Colon (tissue), 2 donors: Measurements from ENCODE around the gene LDLRAP1.

Experiments
- FAIRE-seq: peaks from 2 replicates; lab custom pipeline; 2012; peaks lifted over from hg19 to GRCh38; lab: Jason Lieb, UNC
- donor health status: control.
- donor health status: control.

Gene LDLRAP1

GRCh38 chr1:25609921-25610320, 66.5 kb downstream of the LDLRAP1 start:
- no peak for FAIRE-seq

GRCh38 chr1:25610822-25611630, 67.6 kb downstream of the LDLRAP1 start:
- FAIRE-seq, result no peak

DNA sequence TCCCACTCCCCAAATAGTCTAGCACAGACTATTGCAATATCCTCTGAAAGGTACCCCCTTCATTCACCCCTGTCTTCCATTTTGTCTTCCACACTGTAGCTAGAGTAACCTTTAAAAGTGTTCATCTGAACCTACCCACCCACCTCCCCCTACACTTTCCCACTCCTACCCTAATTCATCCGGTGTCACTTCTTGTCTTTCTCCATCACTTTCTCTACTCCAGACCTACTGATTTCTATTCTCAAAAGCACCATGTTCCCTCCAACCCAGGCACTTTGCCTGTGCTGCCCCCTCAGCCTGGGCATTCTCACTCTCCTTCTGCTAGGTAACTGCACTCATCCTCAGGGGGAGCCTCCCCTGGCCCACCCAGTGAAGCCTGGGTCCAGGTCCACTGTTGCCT, 68.4 kb downstream of the LDLRAP1 start:
- no peak for FAIRE-seq

GRCh38 chr1:25612421-25612820, 69.0 kb downstream of the LDLRAP1 start:
- no peak for FAIRE-seq

- FAIRE-seq, result no peak
Observed at GRCh38 chr1:25613091-25613490, 69.7 kb downstream of the LDLRAP1 start.

DNA sequence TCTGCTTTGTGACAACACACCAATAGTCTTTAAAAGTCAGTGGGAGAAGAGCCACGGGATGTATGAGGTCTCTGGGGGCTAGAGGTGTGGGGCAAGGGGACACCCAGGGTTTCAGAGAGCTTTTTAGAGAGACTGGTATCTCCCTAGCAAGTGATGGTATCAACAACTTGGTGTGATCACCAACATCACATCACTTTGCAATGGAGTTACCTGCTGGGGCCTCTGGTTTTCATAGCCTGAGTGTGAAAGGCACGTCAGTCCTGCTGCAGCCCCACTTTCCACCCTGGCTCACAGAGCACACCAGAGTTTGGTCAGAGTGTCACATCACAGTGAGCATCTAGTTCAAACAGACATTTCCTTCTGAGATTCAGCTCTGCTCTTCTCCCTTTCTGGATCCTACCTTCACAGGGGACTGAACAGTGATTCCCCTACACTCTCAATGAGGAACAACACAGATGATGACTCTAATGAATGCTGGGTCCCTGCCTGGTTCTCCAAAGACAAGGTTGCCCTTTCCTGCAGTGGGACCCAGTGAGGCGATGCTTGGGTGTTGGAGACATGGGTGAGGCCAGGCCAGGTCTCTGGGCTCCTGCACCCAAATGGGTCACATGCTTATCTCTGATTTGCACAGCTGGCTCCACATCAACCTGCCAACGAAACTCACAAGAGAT, 71.2 kb downstream of the LDLRAP1 start:
- FAIRE-seq, result no peak

DNA sequence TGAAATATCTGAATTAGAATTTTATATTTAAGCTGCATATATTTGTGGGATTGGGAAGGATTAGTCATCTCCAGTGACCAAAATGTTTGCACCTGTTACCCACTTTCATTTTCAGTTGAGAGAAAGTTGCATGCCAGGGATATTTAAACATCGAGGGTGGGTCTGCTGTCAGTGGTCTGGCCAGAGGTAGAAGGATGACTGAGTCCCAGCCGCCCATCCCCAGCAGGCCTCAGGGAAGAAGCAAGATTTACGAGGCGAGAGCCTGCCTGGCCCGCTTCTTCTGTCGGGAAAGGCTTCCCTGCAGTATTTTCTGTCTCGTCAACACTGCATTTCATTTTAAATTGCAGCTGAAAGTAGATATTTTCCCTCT, 71.8 kb downstream of the LDLRAP1 start:
- no peak for FAIRE-seq

GRCh38 chr1:25615563-25616094, 72.2 kb downstream of the LDLRAP1 start:
- FAIRE-seq, result no peak

GRCh38 chr1:25616095-25616986, 72.9 kb downstream of the LDLRAP1 start, which contains the start of gene MAN1C1:
MAN1C1 (plus strand) TSS chr1:25616791; CDS start chr1:25617798, 1,007 bp downstream.
- FAIRE-seq, result no peak

DNA sequence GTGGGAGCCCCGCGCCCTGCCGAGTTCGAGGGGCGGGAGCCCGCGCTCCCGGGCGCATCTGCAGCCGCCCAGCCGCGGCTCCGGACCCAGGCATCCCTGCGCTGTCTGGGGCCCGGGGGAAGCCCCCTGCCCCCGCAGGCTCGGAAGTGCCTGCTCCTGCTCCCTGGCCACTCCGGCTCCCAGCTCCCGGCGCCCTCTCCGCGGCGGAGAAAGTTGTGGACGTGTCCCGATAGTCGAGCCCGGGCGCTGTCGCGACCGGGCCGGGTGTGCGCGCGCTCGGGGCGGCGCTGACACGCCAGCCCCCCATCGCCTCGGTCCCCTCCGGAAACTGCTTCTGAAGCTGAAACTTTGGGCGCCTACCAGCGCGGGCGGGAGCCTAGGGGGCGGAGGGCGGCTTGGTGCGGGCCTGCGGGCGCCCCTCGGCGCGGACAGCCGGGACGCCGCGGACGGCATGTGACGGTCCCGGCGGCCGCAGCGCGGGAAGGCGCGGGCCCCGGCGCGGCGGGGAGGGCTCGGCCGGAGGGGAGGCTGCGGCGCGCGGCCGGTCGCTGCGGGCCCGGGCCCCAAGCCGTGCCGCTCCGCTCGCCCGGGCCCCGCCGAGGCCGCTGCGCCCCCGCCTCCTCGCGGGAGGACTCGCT, 73.7 kb downstream of the LDLRAP1 start:
- FAIRE-seq, result no peak

- FAIRE-seq, result no peak
Observed at GRCh38 chr1:25617625-25618432, 74.4 kb downstream of the LDLRAP1 start.

DNA sequence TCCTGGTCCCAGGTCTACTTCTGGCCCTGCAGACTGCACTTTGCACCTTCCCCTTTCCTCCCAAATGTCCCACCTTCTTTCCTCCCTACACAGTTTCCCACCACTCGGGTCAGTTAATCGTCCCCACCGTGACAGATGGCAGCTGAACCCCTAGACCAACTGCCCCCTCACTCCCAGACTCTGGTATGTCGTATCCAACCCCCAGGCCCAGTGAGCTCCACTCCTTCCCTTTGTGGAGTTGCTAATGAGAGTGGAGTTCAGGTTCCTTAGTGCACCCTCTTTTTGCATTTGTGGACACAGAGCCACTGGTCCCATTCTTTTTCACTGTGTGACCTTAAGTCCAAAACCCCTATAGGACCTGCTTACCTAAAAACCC, 75.0 kb downstream of the LDLRAP1 start:
- no peak for FAIRE-seq
